Heart right ventricle (tissue), 16 donors: ENCODE data around the gene CARHSP1. TPM values are rescaled to one million over a fixed set of nuclear protein-coding genes. Genes with fewer than 3 reads are reported as not detected.
"Not testable (repeated sequence)": the region's sequence is repeated elsewhere in the genome, so short reads cannot be mapped to it uniquely, and the experiment has no call there.

Experiments used
- ATAC-seq, 8 donors: fragments of 200-7000 bp; cut with Tn5 transposase; one replicate each; pipeline ENCODE4 v1.9.1; 2020; ENCODE audit warnings: mild to moderate bottlenecking in 8 of 8, moderate library complexity in 8 of 8, moderate number of reproducible peaks in 1 of 8
- DNase-seq, 2 donors: peaks; one replicate each; pipeline ENCODE4 v3.0.0-alpha.2; 2020
- H3K27ac ChIP-seq, 10 donors: fragments of 200-600 bp; sonication (generic) in 2 of 10; one replicate each; pipeline versions ENCODE4 v1.5.0 to v1.8.0; 2020 to 2022; ENCODE audit warnings: mild to moderate bottlenecking in 3 of 10
- H3K27me3 ChIP-seq, 7 donors: fragments of 200-600 bp; one replicate each; pipeline ENCODE4 v1.8.0; 2021 to 2022; ENCODE audit warnings: mild to moderate bottlenecking in 2 of 7
- H3K36me3 ChIP-seq, 9 donors: fragments of 200-600 bp; sonication (generic) in 1 of 9; one replicate each; pipeline versions ENCODE4 v1.5.0 to v1.8.0; 2020 to 2022; ENCODE audit warnings: mild to moderate bottlenecking in 2 of 9
- H3K4me1 ChIP-seq, 9 donors: fragments of 200-600 bp; sonication (generic) in 1 of 9; one replicate each; pipeline versions ENCODE4 v1.5.0 to v1.8.0; 2020 to 2022; ENCODE audit warnings: mild to moderate bottlenecking in 4 of 9
- H3K4me3 ChIP-seq, 10 donors: fragments of 200-600 bp; sonication (generic) in 2 of 10; one replicate each; pipeline versions ENCODE4 v1.5.0 to v1.8.0; 2020 to 2022; ENCODE audit warnings: mild to moderate bottlenecking in 7 of 10, moderate library complexity in 2 of 10
- H3K9me3 ChIP-seq, 11 donors: fragments of 200-600 bp in 10 of 11; sonication (generic) in 2 of 11; one replicate each; pipeline versions ENCODE4 v1.5.0 to v1.8.0; 2013 to 2022; ENCODE audit warnings: mild to moderate bottlenecking in 2 of 11, control low read depth in 1 of 11, moderate library complexity in 1 of 11
- CTCF ChIP-seq, 9 donors: fragments of 200-600 bp; sonication (generic) in 2 of 9; IDR thresholded peaks; one replicate each; pipeline versions ENCODE4 v1.5.0 to v1.8.0; 2021 to 2022; ENCODE audit warnings: antibody characterized with exemption in 9 of 9, mild to moderate bottlenecking in 5 of 9, moderate library complexity in 1 of 9
- WGBS, 2 donors: extraction: QIAGEN DNeasy Blood & Tissue Kit; methylation state at CpG; one replicate each; pipeline ENCODE4 v1.1.7; 2013; ENCODE audit warnings: inconsistent platforms in 1 of 2; 5-methylcytosine and 5-hydroxymethylcytosine counted together
- intact Hi-C, 10 donors: fragments of 100-400 bp; cut with DNase I; formaldehyde crosslinking; loops; one replicate each; pipeline versions ENCODE4 v1.11.1 to v1.14.2; 2022
- polyA plus RNA-seq, 2 donors: library from polyadenylated mRNA; stranded (reverse); fragments of 200-250 nt; gene quantifications; one replicate each; pipeline ENCODE4 v1.2.3, GENCODE V29; 2013
- total RNA-seq, 10 donors: library from RNA; stranded (reverse); fragmentation: NEBNext Ultra II Directional in 3 of 10; extraction: Animal tissue kit (Norgen Biotek cat#: 25700) in 3 of 10; gene quantifications; one replicate each; pipeline versions ENCODE4 v1.2.1 to v1.2.4, GENCODE V29; 2021 to 2023
- donor health status: Arrhythmogenic right ventricular cardiomyopathy.
- donor health status: ischemic (EF 13 %, LVEDD 7.1; RV severe dilation, severe dysfunction).
- donor health status: healthy with polysubstance abuse.
- donor health status: DM: no; HTN: yes; CAD: no.
- donor health status: DM: no; HTN: no; CAD: no.
- donor health status: ischemic (EF 25% LVEDD 6.9; RV normal size, moderate dysfunction).
- donor health status: ischemic (EF 25% LVEDD 5.7; RV mildly dilated, moderate dysfunction).
- donor health status: healthy.
- donor health status: DM: yes; HTN: yes; CAD: no.
- donor health status: Ischemic cardiomyopathy.
- donor health status: ischemic (EF 35%, LVEDD 5.7; RV mildly dilated, moderate dysfunction).
- donor health status: nonischemic (EF 11% LVEDD 7.7; RV severe dilation, severe dysfunction).
- donor health status: DM: yes; HTN: yes; CAD: no.
- donor health status: PGD.
- donor health status: ischemic (EF 29% LVEDD 5.4; RV normal size, mild dysfunction).
- donor health status: nonischemic (EF 23%, LVEDD 6.1; RV moderate dilation, normal function).

CARHSP1 gene
- total and polyA plus RNA-seq, 12 donors: 12.7 to 76.3 (median 28.8) TPM

DNA sequence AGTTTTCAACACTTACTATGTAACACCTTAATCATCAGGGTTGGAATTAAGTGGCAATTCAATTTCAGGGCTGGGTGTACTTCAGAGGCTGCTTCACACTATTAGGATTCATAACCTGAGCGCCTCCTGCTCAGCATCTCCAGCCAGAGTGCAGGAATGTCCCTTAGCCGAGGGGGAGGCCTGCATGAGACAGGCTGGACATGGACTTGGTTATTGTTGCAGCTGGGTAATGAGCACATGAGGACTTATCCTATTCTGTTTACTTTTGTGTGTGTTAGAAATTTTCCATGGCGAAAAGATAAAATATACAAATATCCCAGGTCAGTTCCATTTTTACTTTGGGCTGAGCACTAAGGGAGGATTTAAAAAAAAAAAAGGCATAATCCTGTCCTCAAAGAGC, 60.8 kb downstream of the CARHSP1 start:
- no peaks in the 10 kb centered on the region for H3K9me3 ChIP-seq
- H3K27ac ChIP-seq: no peak overlapping the region
- WGBS, 2 donors: 99 to 100% methylated on average over 3 of the region's 3 CpGs
- no peak overlapping the region for H3K4me3 ChIP-seq
- peaks cover 0 to 100% (median 70%) of the 10 kb centered on the region in 9 donors for H3K36me3 ChIP-seq
- intact Hi-C loops: no loop called here
- H3K27me3 ChIP-seq: no peaks in the 10 kb centered on the region
- no peak for ATAC-seq
- no peak for DNase-seq
- peaks cover 0 to 7% (median 0%) of the 10 kb centered on the region in 9 donors for H3K4me1 ChIP-seq
- TF ChIP-seq CTCF (IDR thresholded peaks at IDR 0.05): no peak

DNA sequence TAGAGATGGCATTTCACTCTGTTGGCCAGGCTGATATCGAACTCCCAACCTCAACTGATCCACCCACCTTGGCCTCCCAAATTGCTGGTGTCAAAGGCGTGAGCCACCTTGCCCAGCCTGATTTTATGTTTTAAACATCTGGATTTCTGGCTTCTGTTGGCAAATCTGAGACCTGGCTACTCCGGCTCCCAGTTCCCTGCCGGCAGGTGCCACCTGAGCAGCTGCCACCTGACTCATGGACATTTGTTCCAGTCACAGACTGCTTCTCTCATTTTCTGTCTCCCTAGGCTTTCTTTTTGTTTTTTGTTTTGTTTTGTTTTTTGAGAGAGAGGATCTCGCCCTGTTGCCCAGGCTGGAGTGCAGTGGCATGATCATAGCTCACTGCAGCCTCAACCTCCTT, 61.6 kb downstream of the CARHSP1 start:
- DNase-seq: no peak
- H3K27me3 ChIP-seq: no peaks in the 10 kb centered on the region
- no peak overlapping the region for H3K27ac ChIP-seq
- intact Hi-C loops: no loop called here
- peaks cover 0 to 7% (median 0%) of the 10 kb centered on the region in 9 donors for H3K4me1 ChIP-seq
- H3K9me3 ChIP-seq: no peaks in the 10 kb centered on the region
- 96 to 99% methylated on average over 5 of the region's 5 CpGs for WGBS, 2 donors
- ATAC-seq: no peak
- TF ChIP-seq CTCF (IDR thresholded peaks at IDR 0.05): no peak
- no peak overlapping the region for H3K4me3 ChIP-seq
- peaks cover 0 to 100% (median 70%) of the 10 kb centered on the region in 9 donors for H3K36me3 ChIP-seq

DNA sequence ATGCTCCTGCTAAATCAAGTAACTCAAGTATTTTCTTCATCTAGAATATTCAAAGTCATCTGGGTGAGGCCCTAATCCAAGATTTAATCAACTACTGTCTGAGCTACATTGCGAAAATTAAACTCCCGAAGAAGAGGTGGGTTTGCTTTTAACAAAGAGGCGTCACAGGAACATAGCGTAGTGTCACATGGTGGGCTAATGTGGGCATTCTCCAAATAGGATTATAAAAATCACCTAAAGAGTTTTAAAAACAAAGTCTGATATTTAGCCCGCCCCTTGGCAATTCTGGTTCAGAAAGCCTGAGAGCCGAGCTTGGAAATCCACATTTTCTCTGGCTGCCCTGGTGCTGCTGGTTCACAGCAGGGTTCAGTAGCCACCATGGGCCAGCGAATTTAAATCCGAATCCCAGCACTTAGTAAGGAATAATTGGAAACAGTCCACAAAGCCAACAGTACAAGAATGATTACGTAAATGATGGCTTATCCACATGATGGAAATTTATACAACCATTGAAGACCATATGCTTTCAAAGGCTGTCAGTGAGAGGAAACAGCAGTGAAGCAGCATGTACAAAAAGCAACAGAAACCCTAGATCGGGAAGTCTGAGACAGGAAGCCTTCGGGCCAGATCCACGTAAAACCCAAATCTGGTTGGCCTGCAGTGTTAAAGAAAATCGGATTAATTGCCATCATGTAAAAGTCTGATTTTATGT, 62.4 kb downstream of the CARHSP1 start:
- ATAC-seq (no peak), DNase-seq (no peak)
- Histone ChIP-seq H3K4me1 (peaks cover 0 to 7% (median 0%) of the 10 kb centered on the region in 9 donors), H3K4me3 (no peak overlapping the region), H3K9me3 (no peaks in the 10 kb centered on the region), H3K27ac (no peak overlapping the region), H3K27me3 (no peaks in the 10 kb centered on the region), H3K36me3 (peaks cover 0 to 100% (median 70%) of the 10 kb centered on the region in 9 donors)
- intact Hi-C loops: no loop called here
- whole genome bisulfite sequencing, 2 donors: 87 to 91% methylated on average over 13 of the region's 13 CpGs
- TF ChIP-seq CTCF (IDR thresholded peaks at IDR 0.05): no peak

DNA sequence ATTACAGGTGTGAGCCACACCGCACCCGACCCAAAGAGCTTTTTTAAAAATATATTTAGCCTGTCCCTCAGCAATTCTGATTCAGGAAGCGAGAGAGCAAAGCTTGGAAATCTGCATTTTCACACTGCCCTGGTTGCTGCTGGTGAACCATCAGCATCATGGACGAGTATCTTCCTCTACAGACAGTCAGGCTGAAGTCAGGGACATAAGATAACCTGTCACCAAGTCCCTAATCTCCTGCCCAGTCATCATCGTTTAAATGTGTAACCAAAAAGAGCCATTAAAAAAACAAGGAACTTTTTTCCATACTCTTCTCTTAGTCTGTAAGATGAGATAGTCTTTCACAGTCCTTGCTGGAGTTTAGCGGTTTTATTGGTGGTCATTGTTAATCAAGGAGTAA, 64.5 kb downstream of the CARHSP1 start:
- no peak for TF ChIP-seq CTCF (IDR thresholded peaks at IDR 0.05)
- WGBS, 2 donors: 84 to 85% methylated on average over 6 of the region's 6 CpGs
- DNase-seq (no peak), ATAC-seq (no peak)
- H3K36me3 ChIP-seq: peaks cover 0 to 96% (median 63%) of the 10 kb centered on the region in 9 donors
- H3K27ac ChIP-seq: no peak overlapping the region
- intact Hi-C loops: no loop called here
- H3K4me1 ChIP-seq: peaks cover 0 to 17% (median 11%) of the 10 kb centered on the region in 9 donors
- H3K27me3 ChIP-seq: no peaks in the 10 kb centered on the region
- no peaks in the 10 kb centered on the region for H3K9me3 ChIP-seq
- no peak overlapping the region for H3K4me3 ChIP-seq

DNA sequence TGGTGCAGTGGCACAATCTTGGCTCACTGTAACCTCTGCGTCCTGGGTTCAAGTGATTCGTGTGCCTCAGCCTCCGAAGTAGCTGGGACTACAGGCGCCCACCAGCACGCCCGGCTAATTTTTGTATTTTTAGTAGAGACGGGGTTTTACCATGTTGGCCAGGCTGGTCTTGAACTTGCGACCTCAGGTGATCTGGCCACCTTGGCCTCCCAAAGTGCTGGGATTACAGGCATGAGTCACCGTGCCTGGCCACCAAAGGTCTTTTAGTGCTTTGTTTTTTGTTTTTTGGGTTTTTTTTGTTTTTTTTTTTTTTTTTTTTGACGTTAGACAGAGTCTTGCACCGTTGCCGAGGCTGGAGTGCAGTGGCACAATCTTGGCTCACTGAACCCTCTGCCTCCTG, 65.1 kb downstream of the CARHSP1 start:
- H3K27me3 ChIP-seq, H3K9me3 ChIP-seq, intact Hi-C loops, ATAC-seq, H3K4me3 ChIP-seq, H3K27ac ChIP-seq, DNase-seq: not testable (repeated sequence)
- H3K4me1 ChIP-seq: peaks cover 4 to 23% (median 16%) of the 10 kb centered on the region in 9 donors
- H3K36me3 ChIP-seq: peaks cover 0 to 90% (median 63%) of the 10 kb centered on the region in 9 donors
- 89 to 94% methylated on average over 12 of the region's 12 CpGs for WGBS, 2 donors
